ENCODE measurements around the gene YJU2. TPM values are rescaled to one million over a fixed set of nuclear protein-coding genes. Genes with fewer than 3 reads are reported as not detected.
A peak's percentile ranks its signal among the peaks of the same experiment; 100 is the strongest.

The YJU2 gene
- total RNA-seq, 1 donor from 2014 or later = 13.7 TPM

GRCh38 chr19:4303819-4304537 is 57.1 kb downstream of the YJU2 start:
- no peaks in the 10 kb centered on the region for H3K27me3 Mint-ChIP-seq (ENCODE audit: low read depth)
- no peak for DNase-seq (ENCODE audit: low spot score)
- H3K27ac Mint-ChIP-seq (ENCODE audit: unreplicated experiment) = no peak overlapping the region
- peaks cover 2% of the 10 kb centered on the region for H3K4me1 Mint-ChIP-seq (ENCODE audit: low read depth)
- TF ChIP-seq, protein P1, sequence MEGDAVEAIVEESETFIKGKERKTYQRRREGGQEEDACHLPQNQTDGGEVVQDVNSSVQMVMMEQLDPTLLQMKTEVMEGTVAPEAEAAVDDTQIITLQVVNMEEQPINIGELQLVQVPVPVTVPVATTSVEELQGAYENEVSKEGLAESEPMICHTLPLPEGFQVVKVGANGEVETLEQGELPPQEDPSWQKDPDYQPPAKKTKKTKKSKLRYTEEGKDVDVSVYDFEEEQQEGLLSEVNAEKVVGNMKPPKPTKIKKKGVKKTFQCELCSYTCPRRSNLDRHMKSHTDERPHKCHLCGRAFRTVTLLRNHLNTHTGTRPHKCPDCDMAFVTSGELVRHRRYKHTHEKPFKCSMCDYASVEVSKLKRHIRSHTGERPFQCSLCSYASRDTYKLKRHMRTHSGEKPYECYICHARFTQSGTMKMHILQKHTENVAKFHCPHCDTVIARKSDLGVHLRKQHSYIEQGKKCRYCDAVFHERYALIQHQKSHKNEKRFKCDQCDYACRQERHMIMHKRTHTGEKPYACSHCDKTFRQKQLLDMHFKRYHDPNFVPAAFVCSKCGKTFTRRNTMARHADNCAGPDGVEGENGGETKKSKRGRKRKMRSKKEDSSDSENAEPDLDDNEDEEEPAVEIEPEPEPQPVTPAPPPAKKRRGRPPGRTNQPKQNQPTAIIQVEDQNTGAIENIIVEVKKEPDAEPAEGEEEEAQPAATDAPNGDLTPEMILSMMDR (IDR thresholded peaks at IDR 0.05) = no peak
- peaks cover 2% of the 10 kb centered on the region for H3K36me3 Mint-ChIP-seq (ENCODE audit: low read depth)
- H3K4me3 Mint-ChIP-seq (ENCODE audit: unreplicated experiment) = peak overlapping the region; percentile 53
- no peaks in the 10 kb centered on the region for H3K9me3 Mint-ChIP-seq (ENCODE audit: low read depth)

DNA sequence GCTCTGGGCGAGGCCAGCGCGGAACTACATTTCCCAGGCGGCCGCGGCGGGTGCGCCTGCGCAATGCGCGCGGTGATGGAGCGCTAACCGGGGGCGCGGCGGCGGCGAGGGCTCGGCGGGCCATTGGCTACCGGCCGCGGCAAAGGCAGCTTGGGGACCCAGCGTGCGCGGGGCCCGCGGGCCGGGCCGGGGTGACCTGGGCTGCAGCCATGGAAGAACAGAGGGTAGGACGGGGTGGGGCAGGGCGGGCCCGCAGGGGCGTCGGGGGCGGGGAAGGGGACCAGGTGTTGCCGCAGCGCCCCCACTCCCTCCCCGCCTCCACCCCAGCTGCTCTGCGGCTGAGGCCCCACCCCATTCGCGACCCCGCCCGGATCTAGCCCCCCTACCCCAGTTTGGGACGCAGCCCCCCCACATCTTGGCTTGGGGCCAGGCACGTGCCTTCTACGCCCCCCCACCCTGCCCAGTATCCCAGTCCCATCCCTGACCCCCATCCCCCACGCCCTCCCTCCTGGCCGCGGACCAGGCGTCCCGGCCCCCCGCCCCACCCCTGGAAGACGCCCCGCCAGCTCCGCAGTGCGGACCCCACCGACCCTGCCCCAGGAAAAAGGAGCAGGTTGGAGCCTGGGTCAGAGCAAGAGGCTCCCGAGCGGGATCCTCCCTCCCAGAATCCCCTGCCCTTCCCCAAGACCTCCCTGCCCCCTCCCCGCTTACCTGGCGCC is 57.8 kb downstream of the YJU2 start, which contains the start of gene FSD1:
FSD1 (plus strand) TSS at position 61 of the 719 bp plus-strand sequence; CDS start at position 210, 149 bp downstream.
- no peak within 1 kb of the TSS for H3K27ac Mint-ChIP-seq (ENCODE audit: unreplicated experiment)

DNA sequence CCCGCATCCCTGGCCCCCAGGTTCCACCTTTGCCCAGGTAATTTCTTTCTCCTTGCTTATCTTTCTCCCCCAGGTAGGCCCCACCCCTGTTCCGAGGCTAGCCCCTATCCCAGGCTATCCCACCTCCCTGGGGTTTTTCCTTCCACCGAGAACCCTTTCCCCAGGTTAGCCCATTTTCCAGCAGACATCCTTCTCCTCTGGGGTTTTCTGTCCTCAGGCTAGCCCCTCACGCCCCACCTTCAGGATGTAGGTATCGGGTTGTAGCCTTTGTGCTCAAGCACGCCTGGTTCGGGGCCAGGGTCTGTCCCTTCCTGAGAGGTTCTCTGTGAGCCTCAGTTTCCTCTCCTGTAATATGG is 58.4 kb downstream of the YJU2 start:
- TF ChIP-seq, protein P1 (IDR thresholded peaks at IDR 0.05) = no peak
- Mint-ChIP-seq H3K4me3 (ENCODE audit: unreplicated experiment) (peak overlapping the region; percentile 62), H3K27ac (ENCODE audit: unreplicated experiment) (no peak overlapping the region), H3K9me3 (ENCODE audit: low read depth) (no peaks in the 10 kb centered on the region), H3K36me3 (ENCODE audit: low read depth) (peaks cover 2% of the 10 kb centered on the region), H3K4me1 (ENCODE audit: low read depth) (peaks cover 2% of the 10 kb centered on the region), H3K27me3 (ENCODE audit: low read depth) (no peaks in the 10 kb centered on the region)
- DNase-seq (ENCODE audit: low spot score) = no peak

More for the DNA sequence above, 57.8 kb downstream of the YJU2 start, which contains the start of gene FSD1:
- TF ChIP-seq, protein P1 (IDR thresholded peaks at IDR 0.05) = no peak
- peaks cover 2% of the 10 kb centered on the region for H3K4me1 Mint-ChIP-seq (ENCODE audit: low read depth)
- DNase-seq (ENCODE audit: low spot score) = no peak
- H3K4me3 Mint-ChIP-seq (ENCODE audit: unreplicated experiment) = peak within 1 kb of the TSS; percentile 62
- no peaks in the 10 kb centered on the region for H3K27me3 Mint-ChIP-seq (ENCODE audit: low read depth)
- no peaks in the 10 kb centered on the region for H3K9me3 Mint-ChIP-seq (ENCODE audit: low read depth)
- H3K36me3 Mint-ChIP-seq (ENCODE audit: low read depth) = peaks cover 2% of the 10 kb centered on the region

- Mint-ChIP-seq H3K27me3 (ENCODE audit: low read depth) (no peaks in the 10 kb centered on the region), H3K36me3 (ENCODE audit: low read depth) (peaks cover 2% of the 10 kb centered on the region), H3K4me1 (ENCODE audit: low read depth) (peaks cover 2% of the 10 kb centered on the region), H3K27ac (ENCODE audit: unreplicated experiment) (no peak overlapping the region), H3K9me3 (ENCODE audit: low read depth) (no peaks in the 10 kb centered on the region), H3K4me3 (ENCODE audit: unreplicated experiment) (peak overlapping the region; percentile 62)
- DNase-seq (ENCODE audit: low spot score) = no peak
- TF ChIP-seq, protein P1 (IDR thresholded peaks at IDR 0.05) = no peak
These were observed 58.8 kb downstream of the YJU2 start for GRCh38 chr19:4305659-4306058.

GRCh38 chr19:4310247-4311121 is 63.6 kb downstream of the YJU2 start:
- Mint-ChIP-seq H3K27ac (ENCODE audit: unreplicated experiment) (no peak overlapping the region), H3K27me3 (ENCODE audit: low read depth) (no peaks in the 10 kb centered on the region), H3K4me1 (ENCODE audit: low read depth) (no peaks in the 10 kb centered on the region), H3K9me3 (ENCODE audit: low read depth) (no peaks in the 10 kb centered on the region), H3K4me3 (ENCODE audit: unreplicated experiment) (no peak overlapping the region), H3K36me3 (ENCODE audit: low read depth) (peaks cover 2% of the 10 kb centered on the region)
- TF ChIP-seq, protein P1 (IDR thresholded peaks at IDR 0.05) = no peak
- no peak for DNase-seq (ENCODE audit: low spot score)

All from chondrocyte (in vitro differentiated cells).